ENCODE measurements around the gene SH3BGR.
"Not testable (repeated sequence)": the region's sequence is repeated elsewhere in the genome, so short reads cannot be mapped to it uniquely, and the experiment has no call there.

SH3BGR gene

GRCh38 chr21:39537571-39537970 lies 85.8 kb downstream of the SH3BGR start:
- H3K36me3 ChIP-seq (ENCODE audit: insufficient read depth): no peaks in the 10 kb centered on the region
- no peak overlapping the region for H2AFZ ChIP-seq (ENCODE audit: low read depth)
- H3K9ac ChIP-seq: no peak overlapping the region
- peaks cover 23% of the 10 kb centered on the region for H3K4me1 ChIP-seq (ENCODE audit: low read depth, poor library complexity, severe bottlenecking)
- no peak for TF ChIP-seq CTCF (conservative IDR thresholded peaks at IDR 0.05; ENCODE audit: low read depth, low read length)
- no peak overlapping the region for H3K27ac ChIP-seq
- H3K4me2 ChIP-seq: no peak overlapping the region
- no peak overlapping the region for H3K4me3 ChIP-seq (IDR thresholded peaks at IDR 0.05; ENCODE audit: insufficient read depth, low read depth, low read length)
- no peaks in the 10 kb centered on the region for H4K20me1 ChIP-seq (ENCODE audit: insufficient read depth)
- no peaks in the 10 kb centered on the region for H3K27me3 ChIP-seq (ENCODE audit: insufficient read depth, low read depth)
- no peaks in the 10 kb centered on the region for H3K79me2 ChIP-seq (ENCODE audit: insufficient read depth, low read depth)

DNA sequence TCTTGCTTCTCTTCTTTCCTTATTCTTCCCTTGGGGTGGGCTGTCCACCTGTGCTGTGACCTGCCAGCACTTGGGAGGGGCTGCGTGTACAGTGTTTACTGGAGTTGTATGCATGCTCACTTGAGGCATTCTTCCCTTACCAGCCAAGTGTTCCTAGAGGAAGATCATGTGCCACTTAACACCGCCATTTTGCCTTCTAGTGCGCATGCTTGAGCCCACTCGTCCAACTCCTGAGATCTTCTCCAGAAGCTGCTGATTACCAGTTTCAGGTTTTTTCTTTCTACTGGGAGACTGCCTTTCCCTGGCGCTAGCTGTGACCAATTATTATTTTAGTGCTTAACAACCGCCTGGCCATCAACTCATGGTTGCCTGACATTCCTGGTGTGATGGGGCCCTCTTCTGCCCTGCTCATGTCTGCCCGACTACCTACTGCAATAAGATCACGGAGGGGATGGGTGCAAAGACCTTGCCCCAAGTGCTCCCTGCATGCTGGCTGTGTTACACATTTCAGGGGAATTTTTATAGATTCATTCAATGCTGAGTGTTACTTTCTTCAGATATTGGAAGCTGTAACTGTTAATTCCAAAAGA lies 86.8 kb downstream of the SH3BGR start:
- Histone ChIP-seq H3K4me3 (IDR thresholded peaks at IDR 0.05; ENCODE audit: insufficient read depth, low read depth, low read length) (no peak overlapping the region), H2AFZ (ENCODE audit: low read depth) (no peak overlapping the region), H3K27me3 (ENCODE audit: insufficient read depth, low read depth) (no peaks in the 10 kb centered on the region), H3K9ac (no peak overlapping the region), H4K20me1 (ENCODE audit: insufficient read depth) (no peaks in the 10 kb centered on the region), H3K36me3 (ENCODE audit: insufficient read depth) (no peaks in the 10 kb centered on the region), H3K4me2 (no peak overlapping the region), H3K27ac (no peak overlapping the region), H3K79me2 (ENCODE audit: insufficient read depth, low read depth) (no peaks in the 10 kb centered on the region), H3K4me1 (ENCODE audit: low read depth, poor library complexity, severe bottlenecking) (peaks cover 23% of the 10 kb centered on the region)
- no peak for TF ChIP-seq CTCF (conservative IDR thresholded peaks at IDR 0.05; ENCODE audit: low read depth, low read length)

DNA sequence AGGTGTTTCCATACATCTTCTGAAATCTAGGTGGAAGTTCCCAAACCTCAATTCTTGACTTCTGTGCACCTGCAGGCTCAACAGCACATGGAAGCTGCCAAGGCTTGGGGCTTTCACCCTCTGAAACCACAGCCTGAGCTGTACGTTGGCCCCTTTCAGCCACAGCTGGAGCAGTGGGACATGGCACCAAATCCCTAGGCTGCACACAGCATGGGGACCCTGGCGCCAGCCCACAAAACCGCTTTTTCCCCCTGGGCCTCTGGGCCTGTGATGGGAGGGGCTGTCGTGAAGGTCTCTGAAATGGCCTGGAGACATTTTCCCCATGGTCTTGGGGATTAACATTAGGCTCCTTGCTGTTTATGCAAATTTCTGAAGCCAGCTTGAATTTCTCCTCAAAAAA lies 88.6 kb downstream of the SH3BGR start:
- H4K20me1 ChIP-seq (ENCODE audit: insufficient read depth); H3K79me2 ChIP-seq (ENCODE audit: insufficient read depth, low read depth); H3K4me2 ChIP-seq; H3K4me3 ChIP-seq (IDR thresholded peaks at IDR 0.05; ENCODE audit: insufficient read depth, low read depth, low read length); H3K27me3 ChIP-seq (ENCODE audit: insufficient read depth, low read depth); H3K27ac ChIP-seq; H3K9ac ChIP-seq; H3K36me3 ChIP-seq (ENCODE audit: insufficient read depth); H2AFZ ChIP-seq (ENCODE audit: low read depth): not testable (repeated sequence)
- peaks cover 23% of the 10 kb centered on the region for H3K4me1 ChIP-seq (ENCODE audit: low read depth, poor library complexity, severe bottlenecking)

DNA sequence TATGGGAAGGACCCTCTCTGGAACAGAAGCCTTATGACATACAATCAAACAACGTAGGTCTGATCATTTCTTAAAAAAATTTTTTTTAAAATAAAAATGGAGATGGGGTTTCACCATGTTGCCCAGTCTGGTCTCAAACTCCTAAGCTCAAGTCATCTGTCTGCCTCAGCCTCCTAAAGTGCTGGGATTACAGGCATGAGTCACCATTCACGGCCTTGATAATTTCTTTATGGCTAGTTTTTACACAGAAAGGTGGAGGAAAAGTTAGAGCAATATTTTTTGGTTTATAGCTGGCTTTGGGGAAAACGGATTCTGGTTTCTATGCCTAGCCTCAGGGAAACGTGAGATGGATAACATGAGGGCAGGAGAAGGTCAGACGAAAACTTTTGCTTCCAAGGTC lies 91.0 kb downstream of the SH3BGR start:
- Histone ChIP-seq H3K27ac (no peak overlapping the region), H3K36me3 (ENCODE audit: insufficient read depth) (no peaks in the 10 kb centered on the region), H3K4me1 (ENCODE audit: low read depth, poor library complexity, severe bottlenecking) (peaks cover 18% of the 10 kb centered on the region), H3K27me3 (ENCODE audit: insufficient read depth, low read depth) (no peaks in the 10 kb centered on the region), H3K4me2 (no peak overlapping the region), H4K20me1 (ENCODE audit: insufficient read depth) (no peaks in the 10 kb centered on the region), H2AFZ (ENCODE audit: low read depth) (no peak overlapping the region), H3K4me3 (IDR thresholded peaks at IDR 0.05; ENCODE audit: insufficient read depth, low read depth, low read length) (no peak overlapping the region), H3K9ac (no peak overlapping the region), H3K79me2 (ENCODE audit: insufficient read depth, low read depth) (no peaks in the 10 kb centered on the region)
- no peak for TF ChIP-seq CTCF (conservative IDR thresholded peaks at IDR 0.05; ENCODE audit: low read depth, low read length)

DNA sequence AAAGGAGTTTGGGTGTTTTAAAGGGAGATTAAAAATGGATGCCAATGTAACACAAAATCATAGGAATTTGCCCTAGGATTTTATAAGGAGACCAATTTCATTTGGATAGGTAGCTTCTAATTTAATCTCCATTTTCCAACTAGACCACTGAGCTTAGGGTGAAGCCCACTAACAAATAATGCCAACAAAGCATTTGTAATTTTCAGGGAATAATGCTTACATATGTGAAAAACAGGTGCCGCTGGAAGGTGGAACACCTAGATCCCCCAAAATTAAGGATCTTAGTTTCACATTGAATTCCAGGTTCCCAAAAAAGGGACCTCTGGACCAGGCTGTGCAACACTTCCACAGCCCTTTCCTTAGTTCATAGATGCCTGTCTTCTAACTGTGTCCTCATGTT lies 94.8 kb downstream of the SH3BGR start:
- Histone ChIP-seq H3K79me2 (ENCODE audit: insufficient read depth, low read depth) (no peaks in the 10 kb centered on the region), H3K9ac (no peak overlapping the region), H2AFZ (ENCODE audit: low read depth) (no peak overlapping the region), H3K27me3 (ENCODE audit: insufficient read depth, low read depth) (no peaks in the 10 kb centered on the region), H3K4me1 (ENCODE audit: low read depth, poor library complexity, severe bottlenecking) (no peaks in the 10 kb centered on the region), H3K4me2 (no peak overlapping the region), H3K36me3 (ENCODE audit: insufficient read depth) (no peaks in the 10 kb centered on the region), H3K4me3 (IDR thresholded peaks at IDR 0.05; ENCODE audit: insufficient read depth, low read depth, low read length) (no peak overlapping the region), H3K27ac (no peak overlapping the region), H4K20me1 (ENCODE audit: insufficient read depth) (no peaks in the 10 kb centered on the region)
- TF ChIP-seq CTCF (conservative IDR thresholded peaks at IDR 0.05; ENCODE audit: low read depth, low read length): no peak

Measured in KMS-11 (cell line).